ENCODE measurements around the gene CALHM6. TPM values are rescaled to one million over a fixed set of nuclear protein-coding genes. Genes with fewer than 3 reads are reported as not detected.

The CALHM6 gene
- total RNA-seq, 1 experiment from 2014 or later = 0.44 TPM

GRCh38 chr6:116446399-116446798 is 14.8 kb upstream of the CALHM6 start:
- peaks cover 34% of the 10 kb centered on the region for H3K4me1 Mint-ChIP-seq
- H3K36me3 Mint-ChIP-seq = no peaks in the 10 kb centered on the region
- no peaks in the 10 kb centered on the region; the same call in 1 of the 2 replicates for H3K27me3 Mint-ChIP-seq (ENCODE audit: low read depth)
- H3K27ac Mint-ChIP-seq = no peak overlapping the region
- no peak for ATAC-seq
- ChIA-PET POLR2A (interaction anchor here (0.7 kb wide), 3 partner anchors 13 to 1861 kb away, joined by 3 to 4 read pairs (median 3); no protein-coding TSS in a partner anchor), CTCF (interaction anchor here (3.3 kb wide), 1 partner anchor 158 kb away, joined by 21 read pairs; no protein-coding TSS in a partner anchor)
- no peak for TF ChIP-seq MLX (CRISPR knock-in tag; IDR thresholded peaks at IDR 0.05)
- no peak for TF ChIP-seq TP53 (CRISPR knock-in tag; IDR thresholded peaks at IDR 0.05)
- TF ChIP-seq NR3C1 (CRISPR knock-in tag; conservative IDR thresholded peaks at IDR 0.05; ENCODE audit: low read depth) = no peak
- TF ChIP-seq CREB1 (CRISPR knock-in tag; IDR thresholded peaks at IDR 0.05) = no peak
- TF ChIP-seq ZBTB43 (CRISPR knock-in tag; IDR thresholded peaks at IDR 0.05) = no peak
- TF ChIP-seq, protein P1, sequence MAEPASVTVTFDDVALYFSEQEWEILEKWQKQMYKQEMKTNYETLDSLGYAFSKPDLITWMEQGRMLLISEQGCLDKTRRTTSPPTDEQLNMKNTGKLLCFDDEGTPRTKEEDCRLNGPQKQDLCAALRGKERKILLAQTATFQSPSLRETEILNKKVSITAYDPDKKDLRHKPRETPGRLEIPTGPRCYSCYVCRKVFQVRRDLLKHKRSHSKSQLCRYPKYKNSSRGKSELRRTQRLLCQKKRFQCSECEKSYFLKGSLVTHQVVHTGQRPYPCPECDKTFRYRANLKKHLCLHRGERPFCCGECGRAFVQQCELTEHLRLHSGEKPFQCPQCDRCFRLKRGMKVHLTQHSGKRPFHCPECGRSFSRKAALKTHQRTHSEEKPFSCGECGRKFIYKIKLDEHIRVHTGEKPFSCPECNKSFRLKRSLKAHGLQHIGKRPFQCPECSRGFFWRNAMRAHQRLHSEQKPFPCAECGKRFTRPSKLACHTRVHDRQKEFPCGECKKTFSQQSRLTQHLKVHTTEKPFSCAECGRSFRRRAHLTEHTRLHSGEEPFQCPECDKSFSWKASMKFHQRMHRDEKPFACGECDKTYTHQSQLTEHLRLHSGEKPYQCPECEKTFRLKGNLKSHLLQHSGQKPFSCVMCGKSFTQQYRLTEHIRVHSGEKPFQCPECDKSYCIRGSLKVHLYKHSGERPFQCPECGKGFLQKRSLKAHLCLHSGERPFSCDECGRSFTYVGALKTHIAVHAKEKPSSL (CRISPR knock-in tag; conservative IDR thresholded peaks at IDR 0.05) = no peak
- TF ChIP-seq PRRX2 (CRISPR knock-in tag; IDR thresholded peaks at IDR 0.05) = no peak
- TF ChIP-seq EMX1 (CRISPR knock-in tag; IDR thresholded peaks at IDR 0.05) = no peak
- TF ChIP-seq GTF2I (CRISPR knock-in tag; conservative IDR thresholded peaks at IDR 0.05) = no peak
- no peak for TF ChIP-seq SOX15 (CRISPR knock-in tag; IDR thresholded peaks at IDR 0.05)
- no peak for TF ChIP-seq ESRRA (CRISPR knock-in tag; IDR thresholded peaks at IDR 0.05; ENCODE audit: borderline replicate concordance)
- TF ChIP-seq ZBTB21 (CRISPR knock-in tag; IDR thresholded peaks at IDR 0.05; ENCODE audit: borderline replicate concordance) = no peak
- TF ChIP-seq, protein P2, sequence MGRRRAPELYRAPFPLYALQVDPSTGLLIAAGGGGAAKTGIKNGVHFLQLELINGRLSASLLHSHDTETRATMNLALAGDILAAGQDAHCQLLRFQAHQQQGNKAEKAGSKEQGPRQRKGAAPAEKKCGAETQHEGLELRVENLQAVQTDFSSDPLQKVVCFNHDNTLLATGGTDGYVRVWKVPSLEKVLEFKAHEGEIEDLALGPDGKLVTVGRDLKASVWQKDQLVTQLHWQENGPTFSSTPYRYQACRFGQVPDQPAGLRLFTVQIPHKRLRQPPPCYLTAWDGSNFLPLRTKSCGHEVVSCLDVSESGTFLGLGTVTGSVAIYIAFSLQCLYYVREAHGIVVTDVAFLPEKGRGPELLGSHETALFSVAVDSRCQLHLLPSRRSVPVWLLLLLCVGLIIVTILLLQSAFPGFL (CRISPR knock-in tag; IDR thresholded peaks at IDR 0.05; ENCODE audit: borderline replicate concordance) = no peak
- TF ChIP-seq ZNF423 (CRISPR knock-in tag; IDR thresholded peaks at IDR 0.05) = no peak
- no peak for TF ChIP-seq NFYB (CRISPR knock-in tag; conservative IDR thresholded peaks at IDR 0.05; ENCODE audit: low read depth)
- no peak for TF ChIP-seq CREM (CRISPR knock-in tag; IDR thresholded peaks at IDR 0.05)
- TF ChIP-seq ZSCAN18 (CRISPR knock-in tag; IDR thresholded peaks at IDR 0.05) = no peak
- TF ChIP-seq, protein P3, sequence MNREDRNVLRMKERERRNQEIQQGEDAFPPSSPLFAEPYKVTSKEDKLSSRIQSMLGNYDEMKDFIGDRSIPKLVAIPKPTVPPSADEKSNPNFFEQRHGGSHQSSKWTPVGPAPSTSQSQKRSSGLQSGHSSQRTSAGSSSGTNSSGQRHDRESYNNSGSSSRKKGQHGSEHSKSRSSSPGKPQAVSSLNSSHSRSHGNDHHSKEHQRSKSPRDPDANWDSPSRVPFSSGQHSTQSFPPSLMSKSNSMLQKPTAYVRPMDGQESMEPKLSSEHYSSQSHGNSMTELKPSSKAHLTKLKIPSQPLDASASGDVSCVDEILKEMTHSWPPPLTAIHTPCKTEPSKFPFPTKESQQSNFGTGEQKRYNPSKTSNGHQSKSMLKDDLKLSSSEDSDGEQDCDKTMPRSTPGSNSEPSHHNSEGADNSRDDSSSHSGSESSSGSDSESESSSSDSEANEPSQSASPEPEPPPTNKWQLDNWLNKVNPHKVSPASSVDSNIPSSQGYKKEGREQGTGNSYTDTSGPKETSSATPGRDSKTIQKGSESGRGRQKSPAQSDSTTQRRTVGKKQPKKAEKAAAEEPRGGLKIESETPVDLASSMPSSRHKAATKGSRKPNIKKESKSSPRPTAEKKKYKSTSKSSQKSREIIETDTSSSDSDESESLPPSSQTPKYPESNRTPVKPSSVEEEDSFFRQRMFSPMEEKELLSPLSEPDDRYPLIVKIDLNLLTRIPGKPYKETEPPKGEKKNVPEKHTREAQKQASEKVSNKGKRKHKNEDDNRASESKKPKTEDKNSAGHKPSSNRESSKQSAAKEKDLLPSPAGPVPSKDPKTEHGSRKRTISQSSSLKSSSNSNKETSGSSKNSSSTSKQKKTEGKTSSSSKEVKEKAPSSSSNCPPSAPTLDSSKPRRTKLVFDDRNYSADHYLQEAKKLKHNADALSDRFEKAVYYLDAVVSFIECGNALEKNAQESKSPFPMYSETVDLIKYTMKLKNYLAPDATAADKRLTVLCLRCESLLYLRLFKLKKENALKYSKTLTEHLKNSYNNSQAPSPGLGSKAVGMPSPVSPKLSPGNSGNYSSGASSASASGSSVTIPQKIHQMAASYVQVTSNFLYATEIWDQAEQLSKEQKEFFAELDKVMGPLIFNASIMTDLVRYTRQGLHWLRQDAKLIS (CRISPR knock-in tag; IDR thresholded peaks at IDR 0.05; ENCODE audit: borderline replicate concordance) = no peak
- TF ChIP-seq RORB (CRISPR knock-in tag; IDR thresholded peaks at IDR 0.05) = no peak
- no peak overlapping the region for H3K4me3 Mint-ChIP-seq
- no peak for DNase-seq (ENCODE audit: low spot score)
- H3K9me3 Mint-ChIP-seq = no peaks in the 10 kb centered on the region
